Measurements from ENCODE around the gene GRIK5.

GRIK5 gene

DNA sequence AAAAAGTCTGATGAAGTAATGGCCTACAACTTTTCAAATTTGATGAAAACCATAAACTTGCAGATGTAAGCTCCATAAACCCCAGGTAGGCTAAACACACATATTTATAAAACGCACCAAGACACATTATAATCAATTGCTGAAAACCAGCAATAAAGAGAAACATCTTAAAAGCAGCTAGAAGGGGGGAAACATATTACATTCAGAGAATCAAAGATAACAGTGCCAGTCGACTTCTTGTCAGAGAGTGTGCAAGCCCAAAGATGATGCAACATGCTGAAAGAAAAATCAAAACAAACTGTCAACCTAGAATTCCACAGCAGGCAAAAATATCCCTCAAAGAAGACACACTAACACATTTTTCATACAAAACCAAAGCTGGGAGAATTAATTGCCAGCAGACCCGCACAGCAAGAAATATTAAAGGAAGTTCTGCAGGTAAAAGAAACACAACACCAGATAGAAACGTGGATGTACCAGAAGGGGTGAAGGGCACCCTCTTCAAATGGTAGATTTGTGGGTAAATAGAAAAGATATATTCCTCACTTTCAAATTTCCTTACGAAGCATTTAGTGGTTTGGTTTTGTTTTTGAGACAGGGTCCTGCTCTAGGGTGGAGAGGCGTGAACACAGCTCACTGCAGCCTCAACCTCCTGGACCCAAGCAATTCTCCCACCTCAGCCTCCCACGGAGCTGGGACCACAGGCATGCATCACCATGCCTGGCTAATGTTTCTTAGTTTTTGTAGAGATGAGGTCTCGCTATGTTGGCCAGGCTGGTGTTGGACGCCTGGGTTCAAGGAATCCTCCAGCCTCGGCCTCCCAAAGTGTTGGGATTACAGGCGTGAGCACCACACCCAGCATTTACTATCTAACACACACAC lies 59.5 kb downstream of the GRIK5 start (continued):
- TF ChIP-seq, protein P1, sequence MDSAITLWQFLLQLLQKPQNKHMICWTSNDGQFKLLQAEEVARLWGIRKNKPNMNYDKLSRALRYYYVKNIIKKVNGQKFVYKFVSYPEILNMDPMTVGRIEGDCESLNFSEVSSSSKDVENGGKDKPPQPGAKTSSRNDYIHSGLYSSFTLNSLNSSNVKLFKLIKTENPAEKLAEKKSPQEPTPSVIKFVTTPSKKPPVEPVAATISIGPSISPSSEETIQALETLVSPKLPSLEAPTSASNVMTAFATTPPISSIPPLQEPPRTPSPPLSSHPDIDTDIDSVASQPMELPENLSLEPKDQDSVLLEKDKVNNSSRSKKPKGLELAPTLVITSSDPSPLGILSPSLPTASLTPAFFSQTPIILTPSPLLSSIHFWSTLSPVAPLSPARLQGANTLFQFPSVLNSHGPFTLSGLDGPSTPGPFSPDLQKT (IDR thresholded peaks at IDR 0.05; ENCODE audit: borderline replicate concordance, low read depth, low read length), result no peak
- TF ChIP-seq, protein P2, sequence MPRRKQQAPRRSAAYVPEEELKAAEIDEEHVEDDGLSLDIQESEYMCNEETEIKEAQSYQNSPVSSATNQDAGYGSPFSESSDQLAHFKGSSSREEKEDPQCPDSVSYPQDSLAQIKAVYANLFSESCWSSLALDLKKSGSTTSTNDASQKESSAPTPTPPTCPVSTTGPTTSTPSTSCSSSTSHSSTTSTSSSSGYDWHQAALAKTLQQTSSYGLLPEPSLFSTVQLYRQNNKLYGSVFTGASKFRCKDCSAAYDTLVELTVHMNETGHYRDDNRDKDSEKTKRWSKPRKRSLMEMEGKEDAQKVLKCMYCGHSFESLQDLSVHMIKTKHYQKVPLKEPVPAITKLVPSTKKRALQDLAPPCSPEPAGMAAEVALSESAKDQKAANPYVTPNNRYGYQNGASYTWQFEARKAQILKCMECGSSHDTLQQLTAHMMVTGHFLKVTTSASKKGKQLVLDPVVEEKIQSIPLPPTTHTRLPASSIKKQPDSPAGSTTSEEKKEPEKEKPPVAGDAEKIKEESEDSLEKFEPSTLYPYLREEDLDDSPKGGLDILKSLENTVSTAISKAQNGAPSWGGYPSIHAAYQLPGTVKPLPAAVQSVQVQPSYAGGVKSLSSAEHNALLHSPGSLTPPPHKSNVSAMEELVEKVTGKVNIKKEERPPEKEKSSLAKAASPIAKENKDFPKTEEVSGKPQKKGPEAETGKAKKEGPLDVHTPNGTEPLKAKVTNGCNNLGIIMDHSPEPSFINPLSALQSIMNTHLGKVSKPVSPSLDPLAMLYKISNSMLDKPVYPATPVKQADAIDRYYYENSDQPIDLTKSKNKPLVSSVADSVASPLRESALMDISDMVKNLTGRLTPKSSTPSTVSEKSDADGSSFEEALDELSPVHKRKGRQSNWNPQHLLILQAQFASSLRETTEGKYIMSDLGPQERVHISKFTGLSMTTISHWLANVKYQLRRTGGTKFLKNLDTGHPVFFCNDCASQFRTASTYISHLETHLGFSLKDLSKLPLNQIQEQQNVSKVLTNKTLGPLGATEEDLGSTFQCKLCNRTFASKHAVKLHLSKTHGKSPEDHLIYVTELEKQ (tag by site-specific recombination; IDR thresholded peaks at IDR 0.05; ENCODE audit: borderline replicate concordance), result no peak
- no peak for TF ChIP-seq ZNF596 (tag by site-specific recombination; IDR thresholded peaks at IDR 0.05)
- no peak for TF ChIP-seq ZNF624 (tag by site-specific recombination; IDR thresholded peaks at IDR 0.05)
- TF ChIP-seq ZNF677 (tag by site-specific recombination; IDR thresholded peaks at IDR 0.05), result no peak
- TF ChIP-seq SP2 (tag by site-specific recombination; IDR thresholded peaks at IDR 0.05), result no peak
- peak; percentile 65; the same call in 1 of the 2 replicates for TF ChIP-seq ZNF558 (tag by site-specific recombination; IDR thresholded peaks at IDR 0.05)
- TF ChIP-seq, protein P3, sequence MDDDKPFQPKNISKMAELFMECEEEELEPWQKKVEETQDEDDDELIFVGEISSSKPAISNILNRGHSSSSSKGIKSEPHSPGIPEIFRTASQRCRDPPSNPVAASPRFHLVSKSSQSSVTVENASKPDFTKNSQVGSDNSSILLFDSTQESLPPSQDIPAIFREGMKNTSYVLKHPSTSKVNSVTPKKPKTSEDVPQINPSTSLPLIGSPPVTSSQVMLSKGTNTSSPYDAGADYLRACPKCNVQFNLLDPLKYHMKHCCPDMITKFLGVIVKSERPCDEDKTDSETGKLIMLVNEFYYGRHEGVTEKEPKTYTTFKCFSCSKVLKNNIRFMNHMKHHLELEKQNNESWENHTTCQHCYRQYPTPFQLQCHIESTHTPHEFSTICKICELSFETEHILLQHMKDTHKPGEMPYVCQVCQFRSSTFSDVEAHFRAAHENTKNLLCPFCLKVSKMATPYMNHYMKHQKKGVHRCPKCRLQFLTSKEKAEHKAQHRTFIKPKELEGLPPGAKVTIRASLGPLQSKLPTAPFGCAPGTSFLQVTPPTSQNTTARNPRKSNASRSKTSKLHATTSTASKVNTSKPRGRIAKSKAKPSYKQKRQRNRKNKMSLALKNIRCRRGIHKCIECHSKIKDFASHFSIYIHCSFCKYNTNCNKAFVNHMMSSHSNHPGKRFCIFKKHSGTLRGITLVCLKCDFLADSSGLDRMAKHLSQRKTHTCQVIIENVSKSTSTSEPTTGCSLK (tag by site-specific recombination; IDR thresholded peaks at IDR 0.05), result no peak
- no peak for TF ChIP-seq ZNF621 (tag by site-specific recombination; IDR thresholded peaks at IDR 0.05)
- no peak for TF ChIP-seq ZNF501 (tag by site-specific recombination; IDR thresholded peaks at IDR 0.05)
- no peak for TF ChIP-seq ZNF544 (tag by site-specific recombination; IDR thresholded peaks at IDR 0.05)
- TF ChIP-seq ZNF37A (tag by site-specific recombination; IDR thresholded peaks at IDR 0.05), result no peak
- TF ChIP-seq, protein P4, sequence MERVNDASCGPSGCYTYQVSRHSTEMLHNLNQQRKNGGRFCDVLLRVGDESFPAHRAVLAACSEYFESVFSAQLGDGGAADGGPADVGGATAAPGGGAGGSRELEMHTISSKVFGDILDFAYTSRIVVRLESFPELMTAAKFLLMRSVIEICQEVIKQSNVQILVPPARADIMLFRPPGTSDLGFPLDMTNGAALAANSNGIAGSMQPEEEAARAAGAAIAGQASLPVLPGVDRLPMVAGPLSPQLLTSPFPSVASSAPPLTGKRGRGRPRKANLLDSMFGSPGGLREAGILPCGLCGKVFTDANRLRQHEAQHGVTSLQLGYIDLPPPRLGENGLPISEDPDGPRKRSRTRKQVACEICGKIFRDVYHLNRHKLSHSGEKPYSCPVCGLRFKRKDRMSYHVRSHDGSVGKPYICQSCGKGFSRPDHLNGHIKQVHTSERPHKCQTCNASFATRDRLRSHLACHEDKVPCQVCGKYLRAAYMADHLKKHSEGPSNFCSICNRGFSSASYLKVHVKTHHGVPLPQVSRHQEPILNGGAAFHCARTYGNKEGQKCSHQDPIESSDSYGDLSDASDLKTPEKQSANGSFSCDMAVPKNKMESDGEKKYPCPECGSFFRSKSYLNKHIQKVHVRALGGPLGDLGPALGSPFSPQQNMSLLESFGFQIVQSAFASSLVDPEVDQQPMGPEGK (tag by site-specific recombination; IDR thresholded peaks at IDR 0.05), result peak; percentile 49; the same call in 1 of the 2 replicates
- TF ChIP-seq, protein P5, sequence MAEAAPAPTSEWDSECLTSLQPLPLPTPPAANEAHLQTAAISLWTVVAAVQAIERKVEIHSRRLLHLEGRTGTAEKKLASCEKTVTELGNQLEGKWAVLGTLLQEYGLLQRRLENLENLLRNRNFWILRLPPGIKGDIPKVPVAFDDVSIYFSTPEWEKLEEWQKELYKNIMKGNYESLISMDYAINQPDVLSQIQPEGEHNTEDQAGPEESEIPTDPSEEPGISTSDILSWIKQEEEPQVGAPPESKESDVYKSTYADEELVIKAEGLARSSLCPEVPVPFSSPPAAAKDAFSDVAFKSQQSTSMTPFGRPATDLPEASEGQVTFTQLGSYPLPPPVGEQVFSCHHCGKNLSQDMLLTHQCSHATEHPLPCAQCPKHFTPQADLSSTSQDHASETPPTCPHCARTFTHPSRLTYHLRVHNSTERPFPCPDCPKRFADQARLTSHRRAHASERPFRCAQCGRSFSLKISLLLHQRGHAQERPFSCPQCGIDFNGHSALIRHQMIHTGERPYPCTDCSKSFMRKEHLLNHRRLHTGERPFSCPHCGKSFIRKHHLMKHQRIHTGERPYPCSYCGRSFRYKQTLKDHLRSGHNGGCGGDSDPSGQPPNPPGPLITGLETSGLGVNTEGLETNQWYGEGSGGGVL (tag by site-specific recombination; IDR thresholded peaks at IDR 0.05), result peak; percentile 76
- no peak; the same call in 1 of the 2 replicates for TF ChIP-seq ZNF302 (tag by site-specific recombination; IDR thresholded peaks at IDR 0.05; ENCODE audit: low read depth)
- peak; percentile 23; the same call in 1 of the 2 replicates for TF ChIP-seq SCRT2 (tag by site-specific recombination; IDR thresholded peaks at IDR 0.05)
- TF ChIP-seq BCL11B (tag by site-specific recombination; IDR thresholded peaks at IDR 0.05; ENCODE audit: low read depth), result no peak
- no peak for TF ChIP-seq ZNF837 (tag by site-specific recombination; IDR thresholded peaks at IDR 0.05)
- no peak for TF ChIP-seq ZNF211 (tag by site-specific recombination; IDR thresholded peaks at IDR 0.05; ENCODE audit: low read depth)
- no peak for TF ChIP-seq ZNF391 (tag by site-specific recombination; IDR thresholded peaks at IDR 0.05; ENCODE audit: borderline replicate concordance, low read depth)
- no peak for TF ChIP-seq ZNF658 (tag by site-specific recombination; IDR thresholded peaks at IDR 0.05)
- 0 out of 2 replicates have a peak, but pooled peaks have one; percentile 28 for TF ChIP-seq ZNF785 (tag by site-specific recombination; IDR thresholded peaks at IDR 0.05)
- peak; percentile 59; the same call in 1 of the 2 replicates for TF ChIP-seq IKZF3 (tag by site-specific recombination; IDR thresholded peaks at IDR 0.05)
- TF ChIP-seq ZNF2 (tag by site-specific recombination; IDR thresholded peaks at IDR 0.05), result no peak
- TF ChIP-seq ZNF132 (tag by site-specific recombination; IDR thresholded peaks at IDR 0.05; ENCODE audit: borderline replicate concordance), result no peak
- no peak; the same call in 1 of the 2 replicates for TF ChIP-seq ZBTB20 (tag by site-specific recombination; IDR thresholded peaks at IDR 0.05)
- TF ChIP-seq GLI2 (tag by site-specific recombination; IDR thresholded peaks at IDR 0.05; ENCODE audit: borderline replicate concordance, low read depth), result no peak
- no peak for TF ChIP-seq ZBTB21 (tag by site-specific recombination; IDR thresholded peaks at IDR 0.05)
- TF ChIP-seq ZNF670 (tag by site-specific recombination; IDR thresholded peaks at IDR 0.05; ENCODE audit: low read depth), result no peak
